Thoracic aorta (tissue), 2 donors: Measurements from ENCODE around the gene PDE6B. TPM values are rescaled to one million over a fixed set of nuclear protein-coding genes. Genes with fewer than 3 reads are reported as not detected.

ENCODE experiments used
- ATAC-seq: fragments of 150-250 bp; one replicate; pipeline ENCODE4 v1.8.0; 2017; ENCODE audit warnings: low read depth; ENCODE audit not compliant: insufficient number of reproducible peaks, low FRiP score
- DNase-seq: peaks from one replicate; pipeline ENCODE4 v3.0.0-alpha.2; 2020; ENCODE audit warnings: low spot score
- H3K27ac ChIP-seq, 2 donors: fragments of 200-600 bp; sonication (generic); 1 replicate in 1 of 2; 2 replicates in 1 of 2; pipeline ENCODE4 v1.5.1; 2016; ENCODE audit warnings: mild to moderate bottlenecking in 2 of 2, moderate library complexity in 2 of 2
- H3K27me3 ChIP-seq: fragments of 200-600 bp; sonication (generic); replicated peaks from 2 replicates; pipeline ENCODE4 v1.6.0; 2016; ENCODE audit warnings: mild to moderate bottlenecking; ENCODE audit not compliant: insufficient read depth
- H3K36me3 ChIP-seq: fragments of 200-600 bp; sonication (generic); one replicate; pipeline ENCODE4 v1.5.1; 2016
- H3K4me1 ChIP-seq, 2 donors: fragments of 200-600 bp; sonication (generic); 1 replicate in 1 of 2; 2 replicates in 1 of 2; pipeline versions ENCODE4 v1.5.1 to v1.6.0; 2016; ENCODE audit warnings: low read depth in 2 of 2, mild to moderate bottlenecking in 1 of 2; ENCODE audit not compliant: control insufficient read depth in 1 of 2
- H3K4me3 ChIP-seq: fragments of 200-600 bp; sonication (generic); 2 replicates; pipeline ENCODE4 v1.5.1; 2016; ENCODE audit warnings: mild to moderate bottlenecking
- H3K9me3 ChIP-seq: fragments of 200-600 bp; sonication (generic); 2 replicates; pipeline ENCODE4 v1.5.1; 2016
- CTCF ChIP-seq: fragments of 200-600 bp; sonication (generic); IDR thresholded peaks from one replicate; pipeline ENCODE4 v1.5.1; 2019; ENCODE audit warnings: antibody characterized with exemption
- total RNA-seq, 2 donors: library from RNA; depleted of rRNA; stranded (reverse); fragments of >200 nt; gene quantifications; one replicate each; pipeline versions ENCODE4 v1.1.0 to v1.2.3, GENCODE V29; 2016

PDE6B gene
- total RNA-seq, 2 donors from 2014 or later = 1.8 to 3.6 TPM

- H3K4me1 ChIP-seq = no peaks in the 10 kb centered on the region
- H3K27ac ChIP-seq = no peak overlapping the region
- no peaks in the 10 kb centered on the region for H3K9me3 ChIP-seq
- H3K36me3 ChIP-seq = no peaks in the 10 kb centered on the region
- ATAC-seq (no peak), DNase-seq (no peak)
- no peak overlapping the region for H3K4me3 ChIP-seq
- no peak for TF ChIP-seq CTCF
- H3K27me3 ChIP-seq = no peaks in the 10 kb centered on the region
Measured at GRCh38 chr4:616911-617643, 8.3 kb upstream of the PDE6B start.

- H3K4me3 ChIP-seq = no peak overlapping the region
- no peaks in the 10 kb centered on the region for H3K4me1 ChIP-seq
- H3K36me3 ChIP-seq = no peaks in the 10 kb centered on the region
- DNase-seq (no peak), ATAC-seq (no peak)
- TF ChIP-seq CTCF = no peak
- no peaks in the 10 kb centered on the region for H3K9me3 ChIP-seq
- no peaks in the 10 kb centered on the region for H3K27me3 ChIP-seq
- H3K27ac ChIP-seq = no peak overlapping the region
Measured at GRCh38 chr4:617644-618641, 7.4 kb upstream of the PDE6B start.

GRCh38 chr4:620201-620600 lies 5.2 kb upstream of the PDE6B start:
- no peak for DNase-seq
- no peaks in the 10 kb centered on the region for H3K36me3 ChIP-seq
- H3K9me3 ChIP-seq = no peaks in the 10 kb centered on the region
- no peak for ATAC-seq
- no peaks in the 10 kb centered on the region for H3K27me3 ChIP-seq
- no peak overlapping the region for H3K27ac ChIP-seq
- TF ChIP-seq CTCF = no peak
- no peak overlapping the region for H3K4me3 ChIP-seq
- no peaks in the 10 kb centered on the region for H3K4me1 ChIP-seq

GRCh38 chr4:620851-621261 lies 4.5 kb upstream of the PDE6B start:
- TF ChIP-seq CTCF = no peak
- Histone ChIP-seq H3K4me3 (no peak overlapping the region), H3K4me1 (no peaks in the 10 kb centered on the region), H3K27ac (no peak overlapping the region), H3K36me3 (no peaks in the 10 kb centered on the region), H3K27me3 (no peaks in the 10 kb centered on the region), H3K9me3 (no peaks in the 10 kb centered on the region)
- DNase-seq = no peak
- ATAC-seq = no peak
